Duodenal mucosa (tissue), 2 donors: Measurements from ENCODE around the gene MASP2.
"Not testable (repeated sequence)": the region's sequence is repeated elsewhere in the genome, so short reads cannot be mapped to it uniquely, and the experiment has no call there.

Experiments
- H3K27ac ChIP-seq: one replicate; pipeline ENCODE4 v1.7.0; 2013; ENCODE audit warnings: low read depth, low read length
- H3K27me3 ChIP-seq, 2 donors: one replicate each; pipeline ENCODE4 v1.7.0; 2013; ENCODE audit warnings: low read length in 2 of 2, control low read depth in 1 of 2; ENCODE audit not compliant: insufficient read depth in 2 of 2, control insufficient read depth in 1 of 2
- H3K36me3 ChIP-seq, 2 donors: one replicate each; pipeline ENCODE4 v1.7.0; 2013; ENCODE audit warnings: low read length in 2 of 2, control low read depth in 1 of 2; ENCODE audit not compliant: insufficient read depth in 2 of 2, control insufficient read depth in 1 of 2
- H3K4me1 ChIP-seq, 2 donors: one replicate each; pipeline ENCODE4 v1.7.0; 2013; ENCODE audit warnings: low read length in 2 of 2, control low read depth in 1 of 2; ENCODE audit not compliant: insufficient read depth in 2 of 2, control insufficient read depth in 1 of 2
- H3K4me3 ChIP-seq, 2 donors: one replicate each; pipeline ENCODE4 v1.7.0; 2013; ENCODE audit warnings: low read length in 2 of 2, low read depth in 1 of 2
- H3K9ac ChIP-seq, 2 donors: one replicate each; pipeline ENCODE4 v1.7.0; 2013; ENCODE audit warnings: low read length in 2 of 2, low read depth in 1 of 2
- H3K9me3 ChIP-seq, 2 donors: one replicate each; pipeline ENCODE4 v1.7.0; 2013; ENCODE audit warnings: low read length in 2 of 2, control low read depth in 1 of 2; ENCODE audit not compliant: control insufficient read depth in 1 of 2

MASP2 gene

GRCh38 chr1:11024874-11025203 is 22.2 kb downstream of the MASP2 start:
- no peaks in the 10 kb centered on the region for H3K27me3 ChIP-seq
- H3K9me3 ChIP-seq, result no peaks in the 10 kb centered on the region
- H3K4me3 ChIP-seq, result no peak overlapping the region
- H3K9ac ChIP-seq, result no peak overlapping the region
- H3K36me3 ChIP-seq, result peaks cover 32 to 75% of the 10 kb centered on the region in 2 donors
- H3K27ac ChIP-seq, result no peak overlapping the region
- H3K4me1 ChIP-seq, result no peaks in the 10 kb centered on the region

DNA sequence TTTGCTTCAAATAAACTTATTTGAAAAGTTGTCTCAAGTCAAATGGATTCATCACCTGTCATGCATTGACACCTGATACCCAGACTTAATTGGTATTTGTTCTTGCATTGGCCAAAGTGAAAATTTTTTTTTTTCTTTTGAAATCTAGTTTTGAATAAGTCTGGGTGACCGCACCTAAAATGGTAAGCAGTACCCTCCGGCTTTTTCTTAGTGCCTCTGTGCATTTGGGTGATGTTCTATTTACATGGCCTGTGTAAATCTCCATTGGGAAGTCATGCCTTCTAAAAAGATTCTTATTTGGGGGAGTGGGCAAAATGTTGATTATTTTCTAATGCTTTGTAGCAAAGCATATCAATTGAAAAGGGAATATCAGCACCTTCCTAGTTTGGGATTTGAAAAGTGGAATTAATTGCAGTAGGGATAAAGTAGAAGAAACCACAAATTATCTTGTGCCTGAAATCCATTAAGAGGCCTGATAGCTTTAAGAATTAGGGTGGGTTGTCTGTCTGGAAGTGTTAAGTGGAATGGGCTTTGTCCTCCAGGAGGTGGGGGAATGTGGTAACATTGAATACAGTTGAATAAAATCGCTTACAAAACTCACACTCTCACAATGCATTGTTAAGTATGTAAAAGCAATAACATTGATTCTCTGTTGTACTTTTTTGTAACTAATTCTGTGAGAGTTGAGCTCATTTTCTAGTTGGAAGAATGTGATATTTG is 22.7 kb downstream of the MASP2 start:
- H3K27me3 ChIP-seq, result no peaks in the 10 kb centered on the region
- no peak overlapping the region for H3K27ac ChIP-seq
- H3K36me3 ChIP-seq, result peaks cover 34 to 78% of the 10 kb centered on the region in 2 donors
- no peaks in the 10 kb centered on the region for H3K9me3 ChIP-seq
- H3K4me3 ChIP-seq, result no peak overlapping the region
- no peak overlapping the region for H3K9ac ChIP-seq
- no peaks in the 10 kb centered on the region for H3K4me1 ChIP-seq

- Histone ChIP-seq H3K4me1 (no peaks in the 10 kb centered on the region), H3K9me3 (no peaks in the 10 kb centered on the region), H3K27me3 (no peaks in the 10 kb centered on the region), H3K36me3 (peaks cover 44 to 89% of the 10 kb centered on the region in 2 donors), H3K27ac (no peak overlapping the region), H3K4me3 (no peak overlapping the region), H3K9ac (no peak overlapping the region)
Measured at GRCh38 chr1:11023201-11023600, 23.8 kb downstream of the MASP2 start.

DNA sequence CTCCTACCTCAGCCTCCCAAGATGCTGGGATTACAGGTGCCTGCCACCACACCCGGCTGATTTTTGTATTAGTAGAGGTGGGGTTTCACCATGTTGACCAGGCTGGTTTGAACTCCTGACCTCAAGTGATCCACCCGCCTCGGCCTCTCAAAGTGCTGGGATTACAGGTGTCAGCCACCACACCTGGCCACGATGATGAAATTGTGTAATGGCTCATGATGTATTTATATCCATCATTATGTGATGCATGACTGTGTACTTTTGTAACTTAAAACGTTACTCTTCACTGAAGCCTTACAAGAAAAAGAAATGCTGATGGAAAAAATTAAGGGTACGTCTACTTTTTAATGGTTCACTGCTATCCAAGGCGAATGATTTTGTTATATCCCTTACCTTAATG is 27.1 kb downstream of the MASP2 start:
- Histone ChIP-seq H3K27ac (no peak overlapping the region), H3K36me3 (peaks cover 45 to 89% of the 10 kb centered on the region in 2 donors), H3K9ac (no peak overlapping the region), H3K27me3 (no peaks in the 10 kb centered on the region), H3K4me1 (no peaks in the 10 kb centered on the region), H3K4me3 (no peak overlapping the region), H3K9me3 (no peaks in the 10 kb centered on the region)

DNA sequence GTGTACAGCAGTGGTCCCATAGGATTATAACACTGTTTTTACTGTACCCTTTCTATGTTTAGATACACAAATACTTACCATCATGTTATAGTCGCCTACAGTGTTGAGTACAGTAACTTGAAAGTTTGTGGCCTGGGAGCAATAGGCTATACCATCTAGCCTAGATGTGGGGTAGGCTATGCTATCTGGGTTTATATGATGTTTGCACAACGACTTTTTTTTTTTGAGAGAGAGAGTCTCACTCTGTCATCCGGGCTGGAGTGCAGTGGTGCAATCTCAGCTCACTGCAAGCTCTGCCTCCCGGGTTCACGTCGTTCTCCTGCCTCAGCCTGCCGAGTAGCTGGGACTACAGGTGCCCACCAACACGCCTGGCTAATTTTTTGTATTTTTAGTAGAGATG is 27.7 kb downstream of the MASP2 start:
- H3K4me1 ChIP-seq, H3K27me3 ChIP-seq, H3K4me3 ChIP-seq, H3K9me3 ChIP-seq, H3K9ac ChIP-seq, H3K27ac ChIP-seq: not testable (repeated sequence)
- peaks cover 44 to 88% of the 10 kb centered on the region in 2 donors for H3K36me3 ChIP-seq

GRCh38 chr1:11013160-11013531 is 33.9 kb downstream of the MASP2 start:
- Histone ChIP-seq H3K27ac (no peak overlapping the region), H3K36me3 (peaks cover 12 to 39% of the 10 kb centered on the region in 2 donors), H3K27me3 (no peaks in the 10 kb centered on the region)

DNA sequence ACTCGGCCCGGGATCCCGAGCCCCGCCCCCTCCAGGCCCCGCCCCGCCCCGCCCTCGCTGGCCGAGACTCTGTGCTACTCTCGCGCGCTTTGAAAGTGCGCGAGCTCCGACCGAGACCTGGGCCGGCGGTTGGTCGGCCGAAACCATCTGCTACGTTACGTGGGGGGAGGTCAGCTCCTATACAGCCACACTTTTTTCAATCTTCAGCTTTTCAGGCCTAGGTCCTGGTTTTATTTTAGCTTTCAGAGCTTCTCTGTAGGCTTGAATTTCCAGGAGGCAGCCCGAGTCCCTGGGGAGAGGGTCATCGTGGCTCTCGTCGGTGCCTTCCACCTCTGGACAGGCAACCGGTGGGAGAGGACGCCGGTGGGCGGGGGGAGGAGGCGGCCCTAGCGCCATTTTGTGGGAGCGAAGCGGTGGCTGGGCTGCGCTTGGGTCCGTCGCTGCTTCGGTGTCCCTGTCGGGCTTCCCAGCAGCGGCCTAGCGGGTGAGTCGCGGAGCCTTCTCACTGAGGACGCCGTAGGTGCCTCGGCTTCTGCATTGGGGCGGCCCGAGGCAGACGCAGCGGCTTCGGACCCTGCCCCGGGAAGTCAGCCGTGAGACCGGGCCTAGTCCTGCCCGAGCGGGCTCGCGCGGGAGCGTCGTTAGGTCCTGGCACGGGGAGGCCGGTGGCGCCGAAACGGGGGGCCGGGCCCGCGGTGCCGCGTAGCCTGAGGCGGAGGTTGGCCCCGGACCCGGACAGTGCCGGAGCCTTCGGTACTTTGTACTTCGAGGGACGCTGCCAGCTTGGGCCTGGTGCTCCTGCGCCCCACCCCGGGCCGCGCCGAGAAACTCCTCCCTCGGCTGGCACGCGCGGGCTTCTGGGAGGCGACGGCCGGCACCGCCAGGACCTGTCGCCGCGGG is 34.5 kb downstream of the MASP2 start, which contains the start of gene TARDBP:
Gene TARDBP (plus strand): TSS at position 395 of the 900 bp plus-strand sequence. CDS start 1,074 bp downstream, outside the sequence.
- peak within 1 kb of the TSS; percentile 82 to 84 for H3K4me3 ChIP-seq
- H3K9ac ChIP-seq, result peak within 1 kb of the TSS; percentile 87 to 92
- H3K4me1 ChIP-seq, result peaks cover 13 to 22% of the 10 kb centered on the region in 2 donors
- peaks cover 12 to 36% of the 10 kb centered on the region in 2 donors for H3K36me3 ChIP-seq
- H3K27me3 ChIP-seq, result no peaks in the 10 kb centered on the region
- H3K9me3 ChIP-seq, result no peaks in the 10 kb centered on the region
- peak within 1 kb of the TSS; percentile 95 for H3K27ac ChIP-seq

More at GRCh38 chr1:11013160-11013531, 33.9 kb downstream of the MASP2 start:
- Histone ChIP-seq H3K4me3 (peak overlapping the region; percentile 82 to 84), H3K9me3 (no peaks in the 10 kb centered on the region), H3K9ac (peak overlapping the region; percentile 87 to 92), H3K4me1 (peaks cover 13 to 22% of the 10 kb centered on the region in 2 donors)

DNA sequence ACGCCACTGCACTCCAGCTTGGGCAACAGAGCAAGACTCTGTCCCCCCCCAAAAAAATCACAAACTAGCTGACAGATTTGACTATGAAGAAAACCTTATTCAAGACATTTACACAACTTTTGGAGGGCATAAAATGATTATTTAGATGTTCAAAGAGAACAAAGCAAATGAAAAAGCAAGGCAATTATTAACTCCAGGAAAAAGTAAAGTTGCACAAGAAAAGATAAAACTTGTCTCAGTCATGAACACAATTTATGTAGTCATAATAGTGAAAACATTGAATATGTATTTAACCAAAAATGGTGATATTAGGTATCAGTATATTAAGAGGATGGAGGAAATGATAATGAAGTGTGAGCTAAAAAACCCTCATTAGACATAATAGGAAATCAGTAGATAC is 46.5 kb downstream of the MASP2 start:
- H3K4me3 ChIP-seq, result no peak overlapping the region
- no peaks in the 10 kb centered on the region for H3K27me3 ChIP-seq
- no peaks in the 10 kb centered on the region for H3K36me3 ChIP-seq
- no peaks in the 10 kb centered on the region for H3K4me1 ChIP-seq
- no peak overlapping the region for H3K9ac ChIP-seq
- H3K9me3 ChIP-seq, result no peaks in the 10 kb centered on the region
- no peak overlapping the region for H3K27ac ChIP-seq

DNA sequence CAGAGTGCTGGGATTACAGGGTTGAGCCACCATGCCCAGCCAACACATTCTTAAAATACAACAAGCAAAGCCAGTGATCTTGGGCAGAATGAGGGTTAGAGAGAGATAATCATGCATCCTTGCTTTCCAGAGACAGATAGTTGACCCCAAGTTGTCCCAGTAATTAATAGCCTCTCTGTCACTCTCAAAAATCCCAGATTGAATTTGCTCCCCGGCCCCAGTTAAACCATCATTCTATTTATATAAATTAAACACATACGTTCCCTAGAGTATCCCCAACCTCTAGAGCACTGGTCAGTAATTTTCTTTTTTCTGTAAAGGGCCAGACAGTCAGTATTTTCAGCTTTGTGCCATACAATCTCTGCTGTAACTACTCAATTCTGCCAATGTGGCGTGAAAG is 50.9 kb downstream of the MASP2 start:
- Histone ChIP-seq H3K27me3 (no peaks in the 10 kb centered on the region), H3K36me3 (no peaks in the 10 kb centered on the region), H3K9me3 (no peaks in the 10 kb centered on the region), H3K4me3 (no peak overlapping the region), H3K9ac (no peak overlapping the region), H3K4me1 (no peaks in the 10 kb centered on the region), H3K27ac (no peak overlapping the region)

DNA sequence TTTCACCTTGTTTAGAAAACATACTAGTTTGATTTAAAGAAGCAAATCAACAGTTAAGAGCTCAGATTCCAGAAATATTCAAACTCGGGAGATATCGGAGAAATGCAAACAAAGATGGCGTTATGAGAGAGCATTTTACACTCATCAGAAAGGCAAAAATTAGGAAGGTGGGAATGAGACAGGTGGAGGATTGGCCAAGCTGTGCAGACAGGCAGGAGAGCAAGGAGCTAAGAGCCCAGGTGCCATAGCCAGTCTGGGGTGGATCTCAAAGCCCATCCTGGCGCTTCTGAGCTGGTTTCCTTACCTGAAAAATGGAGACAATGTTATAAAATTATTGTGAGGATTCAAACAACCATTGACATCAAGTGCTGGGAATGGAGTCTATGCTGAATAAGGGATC is 54.2 kb downstream of the MASP2 start:
- Histone ChIP-seq H3K9me3 (no peaks in the 10 kb centered on the region), H3K36me3 (no peaks in the 10 kb centered on the region), H3K27me3 (no peaks in the 10 kb centered on the region), H3K9ac (no peak overlapping the region), H3K27ac (no peak overlapping the region), H3K4me1 (no peaks in the 10 kb centered on the region), H3K4me3 (no peak overlapping the region)
